Measurements from ENCODE around the gene CTDSP1. TPM values are rescaled to one million over a fixed set of nuclear protein-coding genes. Genes with fewer than 3 reads are reported as not detected.

CTDSP1 gene
- total RNA-seq, 1 experiment from 2014 or later, result 25.4 TPM

- Mint-ChIP-seq H3K27ac (no peak overlapping the region; the same call in 1 of the 2 replicates), H3K4me3 (no peak overlapping the region), H3K27me3 (ENCODE audit: low read depth) (no peaks in the 10 kb centered on the region; the same call in 1 of the 2 replicates), H3K9me3 (no peaks in the 10 kb centered on the region), H3K4me1 (no peaks in the 10 kb centered on the region), H3K36me3 (no peaks in the 10 kb centered on the region)
- TF ChIP-seq ELF4 (CRISPR knock-in tag; IDR thresholded peaks at IDR 0.05; ENCODE audit: low read depth) (no peak), ATF6 (CRISPR knock-in tag; IDR thresholded peaks at IDR 0.05) (no peak), E2F5 (CRISPR knock-in tag; IDR thresholded peaks at IDR 0.05) (no peak), TEAD4 (CRISPR knock-in tag; IDR thresholded peaks at IDR 0.05) (no peak), E2F4 (CRISPR knock-in tag; IDR thresholded peaks at IDR 0.05; ENCODE audit: borderline replicate concordance, low read depth) (no peak), AFF4 (CRISPR knock-in tag; IDR thresholded peaks at IDR 0.05; ENCODE audit: borderline replicate concordance) (no peak), PREB (CRISPR knock-in tag; IDR thresholded peaks at IDR 0.05; ENCODE audit: borderline replicate concordance) (no peak), EMX1 (CRISPR knock-in tag; IDR thresholded peaks at IDR 0.05) (no peak), ATF1 (CRISPR knock-in tag; IDR thresholded peaks at IDR 0.05) (no peak), ZBTB21 (CRISPR knock-in tag; IDR thresholded peaks at IDR 0.05; ENCODE audit: borderline replicate concordance) (no peak), SMAD3 (CRISPR knock-in tag; IDR thresholded peaks at IDR 0.05; ENCODE audit: borderline replicate concordance) (no peak), ZNF219 (CRISPR knock-in tag; IDR thresholded peaks at IDR 0.05; ENCODE audit: borderline replicate concordance) (no peak), HMGA2 (CRISPR knock-in tag; IDR thresholded peaks at IDR 0.05) (no peak), KAT7 (CRISPR knock-in tag; IDR thresholded peaks at IDR 0.05; ENCODE audit: borderline replicate concordance) (no peak)
- no peak for ATAC-seq
- ChIA-PET POLR2A (interaction anchor here (1.1 kb wide), 1 partner anchor 130 kb away, joined by 3 read pairs; no protein-coding TSS in a partner anchor), CTCF (no interaction called here)
- DNase-seq (ENCODE audit: low spot score), result no peak
Observed at GRCh38 chr2:218425531-218425930, 25.9 kb downstream of the CTDSP1 start.

- no peaks in the 10 kb centered on the region for H3K4me1 Mint-ChIP-seq
- peak; percentile 66 for ATAC-seq
- POLR2A ChIA-PET, result no interaction called here
- H3K27ac Mint-ChIP-seq, result no peak overlapping the region
- CTCF ChIA-PET, result interaction anchor here (1.6 kb wide), 1 partner anchor 89 kb away, joined by 4 read pairs; no protein-coding TSS in a partner anchor
- H3K27me3 Mint-ChIP-seq (ENCODE audit: low read depth), result no peaks in the 10 kb centered on the region; the same call in 1 of the 2 replicates
- DNase-seq (ENCODE audit: low spot score), result peak; percentile 56
- H3K36me3 Mint-ChIP-seq, result no peaks in the 10 kb centered on the region
- peak; percentile 45; the same call in 1 of the 2 replicates for TF ChIP-seq MAX (CRISPR knock-in tag; IDR thresholded peaks at IDR 0.05)
- no peak for TF ChIP-seq ZNF425 (CRISPR knock-in tag; conservative IDR thresholded peaks at IDR 0.05)
- no peak for TF ChIP-seq E2F5 (CRISPR knock-in tag; IDR thresholded peaks at IDR 0.05)
- TF ChIP-seq GABPB1 (CRISPR knock-in tag; IDR thresholded peaks at IDR 0.05), result no peak
- H3K9me3 Mint-ChIP-seq, result no peaks in the 10 kb centered on the region
- no peak overlapping the region for H3K4me3 Mint-ChIP-seq
Observed at GRCh38 chr2:218427741-218428140, 28.1 kb downstream of the CTDSP1 start.

All from WTC11 (cell line).